NCI-H1436 treated with DMSO at 0.1 percent for 48 hours (cell line): ENCODE data around the gene UNC13B.
"Not testable (repeated sequence)": the region's sequence is repeated elsewhere in the genome, so short reads cannot be mapped to it uniquely, and the experiment has no call there.

Experiments used
- DNase-seq: peaks from one replicate; lab custom pipeline; 2025; lab: John Stamatoyannopoulos, UW

Gene UNC13B

DNA sequence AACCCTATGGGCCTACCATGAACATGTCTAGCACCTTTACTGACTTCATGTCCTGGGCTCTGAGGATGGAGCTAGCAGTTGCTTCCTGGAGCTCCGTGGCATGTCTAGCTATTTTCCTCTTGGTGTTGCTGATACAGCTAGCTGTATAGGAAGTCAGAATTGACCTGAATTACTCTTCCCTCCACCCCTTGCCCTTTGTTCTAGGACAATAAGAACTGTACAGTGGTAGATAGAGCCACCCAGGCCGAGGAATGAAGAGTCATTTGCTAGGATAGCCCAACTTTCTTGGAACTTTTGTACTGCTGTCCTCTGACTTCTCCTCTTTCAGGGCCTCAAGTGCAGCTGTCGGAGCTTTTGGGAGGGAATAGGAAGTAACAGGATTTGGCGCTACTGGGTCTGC, 218.2 kb downstream of the UNC13B start:
- no peak for DNase-seq

DNA sequence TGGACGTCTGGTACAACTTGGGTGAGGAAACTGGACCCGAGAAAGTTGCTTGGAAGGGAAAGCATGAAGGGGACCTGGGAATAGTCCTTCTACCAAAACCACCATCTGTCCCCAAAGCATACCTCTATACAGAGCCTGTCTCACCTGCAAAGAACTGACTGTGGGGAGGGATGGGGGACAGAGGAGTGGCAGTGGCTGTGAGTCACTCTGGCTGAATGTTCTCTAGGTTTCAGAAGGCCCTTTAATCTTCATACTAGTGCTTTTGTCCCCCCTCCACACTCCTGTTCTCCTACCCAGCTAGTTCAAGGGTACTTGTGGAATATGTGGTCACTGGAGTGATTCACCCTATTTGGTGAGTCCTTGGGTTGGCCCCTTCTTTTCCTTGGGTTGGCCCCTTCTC, 218.8 kb downstream of the UNC13B start:
- DNase-seq = no peak

DNA sequence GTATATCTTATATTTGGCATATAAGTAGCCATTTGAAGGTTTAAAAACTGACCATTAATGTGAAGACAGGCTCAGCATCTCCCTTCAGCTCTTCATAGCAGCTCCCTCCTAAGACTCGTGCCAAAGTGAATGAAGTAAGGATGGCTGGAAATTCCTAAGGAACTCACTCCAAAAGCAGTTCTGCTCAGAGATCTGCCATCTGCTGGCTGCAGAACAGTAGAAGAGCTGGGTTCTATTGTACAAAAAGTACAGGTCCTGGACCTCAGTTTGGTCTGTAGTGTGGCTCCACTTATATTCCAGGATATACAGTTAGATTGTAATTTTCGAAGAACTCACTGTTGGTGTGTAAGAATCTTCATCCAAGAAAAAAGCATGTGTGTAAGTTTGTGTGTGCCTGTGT, 223.2 kb downstream of the UNC13B start:
- DNase-seq = no peak

DNA sequence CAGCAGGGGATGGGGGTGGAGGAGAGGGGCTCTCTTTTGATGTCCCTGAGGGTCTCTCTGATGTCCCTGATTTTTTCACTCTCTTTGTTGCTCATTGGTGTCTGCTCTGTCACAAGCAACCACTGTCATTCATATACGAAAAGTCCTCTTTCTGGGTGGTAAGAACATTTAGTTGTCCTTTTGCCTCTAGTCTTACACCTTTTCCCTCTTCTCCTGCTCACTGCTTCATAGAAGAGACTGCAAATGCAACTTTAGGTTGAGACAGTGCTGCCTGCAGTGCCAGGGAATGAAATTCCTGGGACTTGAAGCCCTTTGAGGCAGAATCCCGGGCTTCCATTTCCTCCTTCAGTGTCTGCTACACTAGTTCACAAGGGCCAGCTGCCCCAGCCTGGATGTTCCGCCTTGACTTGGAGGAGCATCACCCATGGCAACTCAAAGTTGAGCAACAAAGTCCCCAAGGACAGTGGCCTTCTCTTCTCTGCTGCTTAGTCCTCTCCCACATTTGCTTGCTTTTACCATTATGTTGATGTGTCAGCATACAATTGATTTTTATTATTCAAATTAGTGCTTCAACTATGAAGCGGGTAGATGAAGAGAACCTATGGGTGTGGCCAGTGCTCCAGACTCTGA, 233.4 kb downstream of the UNC13B start:
- DNase-seq = no peak

DNA sequence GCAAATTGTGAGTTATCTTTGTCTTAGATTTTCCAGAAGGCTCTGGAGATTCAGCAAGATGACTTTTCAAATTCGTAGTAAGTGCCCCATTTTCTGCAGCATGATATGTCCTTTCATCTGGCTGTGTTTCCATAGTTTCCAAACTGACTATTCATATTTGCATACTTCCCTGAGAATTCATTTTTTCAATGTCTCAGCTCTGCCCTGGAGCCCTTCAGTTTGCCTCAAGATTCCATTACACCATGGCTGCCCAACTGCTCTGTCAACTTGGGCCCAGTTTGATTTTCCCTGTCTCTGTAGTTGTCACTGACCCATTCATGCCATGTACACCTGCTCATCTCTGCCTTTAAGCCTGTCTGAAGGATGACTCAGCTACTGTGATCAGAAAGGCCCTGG, 233.9 kb downstream of the UNC13B start:
- DNase-seq = no peak

DNA sequence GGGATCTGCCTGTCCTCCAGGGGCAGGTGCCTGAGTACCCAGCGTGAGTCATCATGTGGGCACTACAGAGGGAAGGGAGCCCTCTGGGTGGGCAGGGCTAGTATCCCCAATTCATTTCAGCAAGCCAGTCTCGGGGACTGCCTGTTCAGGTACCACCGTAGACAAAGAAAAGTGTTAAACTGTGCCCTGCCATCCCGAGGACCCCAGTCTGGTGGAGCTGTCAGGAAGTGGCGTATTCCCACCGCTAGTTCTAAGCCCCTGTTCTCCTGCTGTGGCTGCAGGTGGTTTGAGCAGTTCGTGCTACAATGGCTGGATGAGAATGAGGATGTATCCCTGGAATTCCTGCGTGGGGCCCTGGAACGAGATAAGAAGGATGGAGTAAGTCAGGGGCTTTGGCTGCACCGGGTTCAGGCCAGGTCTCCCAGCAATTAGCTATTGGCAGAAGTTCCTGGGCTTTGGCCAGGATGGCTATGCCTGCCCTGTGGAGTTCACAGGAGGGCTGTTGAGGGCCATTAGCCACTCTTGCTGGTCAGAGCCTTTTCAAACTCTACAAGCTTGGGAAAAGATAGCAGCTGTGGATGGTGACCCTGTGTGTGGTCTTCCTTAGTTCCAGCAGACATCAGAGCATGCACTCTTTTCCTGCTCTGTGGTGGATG, 234.9 kb downstream of the UNC13B start:
- no peak for DNase-seq

DNA sequence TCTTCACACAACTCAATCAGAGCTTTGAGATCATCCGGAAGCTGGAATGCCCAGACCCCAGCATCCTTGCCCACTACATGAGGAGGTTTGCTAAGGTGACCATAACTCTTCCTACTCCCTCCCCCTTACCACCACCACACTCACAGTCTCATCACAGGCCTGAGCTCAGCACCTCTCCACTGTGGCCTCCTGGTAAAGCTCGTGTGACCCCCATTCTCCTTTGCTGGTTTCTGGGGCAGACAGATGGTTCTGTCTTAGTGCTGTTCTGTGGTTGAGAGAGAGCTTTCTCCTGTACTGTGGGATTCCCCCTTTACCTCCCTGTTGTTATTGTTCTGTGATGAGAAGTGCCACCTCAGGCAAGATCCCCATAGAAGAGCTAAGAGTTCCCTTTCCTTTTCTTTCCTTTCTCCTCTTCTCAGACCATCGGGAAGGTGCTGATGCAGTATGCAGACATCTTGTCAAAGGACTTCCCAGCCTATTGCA, 235.4 kb downstream of the UNC13B start:
- DNase-seq = no peak

DNA sequence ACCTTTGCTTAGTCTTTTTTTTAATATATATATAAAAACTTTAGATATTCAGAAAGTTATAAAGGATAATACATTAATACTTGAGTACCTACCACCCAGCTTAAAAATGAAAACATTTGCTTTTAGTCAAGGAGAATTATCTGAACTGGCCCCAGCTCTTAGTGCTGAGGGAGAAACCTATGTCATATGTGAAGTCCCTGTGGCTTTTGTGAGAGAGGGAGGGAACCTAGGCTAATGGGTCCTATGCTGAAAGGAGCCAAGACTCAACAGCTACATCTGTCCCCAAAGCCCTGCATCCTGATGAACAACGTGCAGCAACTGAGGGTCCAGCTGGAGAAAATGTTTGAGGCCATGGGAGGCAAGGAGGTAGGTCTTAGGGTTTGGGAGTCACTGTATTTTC, 236.1 kb downstream of the UNC13B start:
- DNase-seq = no peak

DNA sequence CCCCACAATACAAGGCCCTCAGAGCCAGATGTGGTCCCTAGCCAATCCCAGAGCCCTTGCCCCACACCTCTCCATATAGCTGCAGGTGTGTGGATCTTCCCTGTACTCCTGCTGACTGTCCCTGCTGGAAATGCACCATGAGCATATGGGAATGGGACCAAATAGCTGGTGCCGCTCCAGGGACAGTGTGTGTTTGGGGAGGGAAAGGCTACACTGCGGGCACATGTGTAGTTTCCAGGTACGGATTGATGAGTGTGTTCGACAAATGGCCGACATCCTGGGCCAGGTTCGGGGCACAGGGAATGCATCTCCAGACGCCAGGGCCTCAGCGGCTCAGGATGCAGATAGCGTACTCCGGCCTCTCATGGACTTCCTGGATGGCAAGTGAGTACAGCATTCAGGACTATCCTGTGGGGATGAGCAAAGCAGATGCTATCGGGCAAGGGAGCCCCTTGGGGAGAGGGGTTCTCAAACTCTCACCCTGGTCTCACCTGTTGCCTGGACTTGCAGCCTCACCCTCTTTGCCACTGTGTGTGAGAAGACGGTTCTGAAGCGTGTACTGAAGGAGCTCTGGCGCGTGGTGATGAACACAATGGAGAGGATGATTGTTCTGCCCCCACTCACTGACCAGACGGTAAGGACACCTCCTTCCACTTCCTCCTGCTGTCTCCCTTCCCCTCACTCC, 237.0 kb downstream of the UNC13B start:
- no peak for DNase-seq

DNA sequence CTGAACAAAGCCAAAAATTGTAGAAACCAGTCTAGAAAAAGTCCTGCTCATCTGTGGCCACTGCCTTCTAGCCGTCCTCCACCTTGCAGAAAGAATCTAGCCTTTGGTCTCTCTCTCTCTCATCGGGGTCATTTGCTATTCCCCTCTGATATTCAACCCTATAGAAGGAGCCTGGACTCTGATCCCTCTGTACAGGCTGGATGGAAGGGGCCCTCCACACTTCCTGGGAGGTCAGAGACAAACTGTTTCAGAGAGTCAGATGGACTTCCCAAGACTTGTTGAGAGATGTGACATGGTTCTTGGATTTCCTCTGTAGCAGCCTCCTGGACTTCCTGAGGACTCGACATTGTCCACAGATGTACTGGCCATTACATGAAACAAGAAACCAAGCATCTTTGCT, 243.1 kb downstream of the UNC13B start:
- DNase-seq = no peak

DNA sequence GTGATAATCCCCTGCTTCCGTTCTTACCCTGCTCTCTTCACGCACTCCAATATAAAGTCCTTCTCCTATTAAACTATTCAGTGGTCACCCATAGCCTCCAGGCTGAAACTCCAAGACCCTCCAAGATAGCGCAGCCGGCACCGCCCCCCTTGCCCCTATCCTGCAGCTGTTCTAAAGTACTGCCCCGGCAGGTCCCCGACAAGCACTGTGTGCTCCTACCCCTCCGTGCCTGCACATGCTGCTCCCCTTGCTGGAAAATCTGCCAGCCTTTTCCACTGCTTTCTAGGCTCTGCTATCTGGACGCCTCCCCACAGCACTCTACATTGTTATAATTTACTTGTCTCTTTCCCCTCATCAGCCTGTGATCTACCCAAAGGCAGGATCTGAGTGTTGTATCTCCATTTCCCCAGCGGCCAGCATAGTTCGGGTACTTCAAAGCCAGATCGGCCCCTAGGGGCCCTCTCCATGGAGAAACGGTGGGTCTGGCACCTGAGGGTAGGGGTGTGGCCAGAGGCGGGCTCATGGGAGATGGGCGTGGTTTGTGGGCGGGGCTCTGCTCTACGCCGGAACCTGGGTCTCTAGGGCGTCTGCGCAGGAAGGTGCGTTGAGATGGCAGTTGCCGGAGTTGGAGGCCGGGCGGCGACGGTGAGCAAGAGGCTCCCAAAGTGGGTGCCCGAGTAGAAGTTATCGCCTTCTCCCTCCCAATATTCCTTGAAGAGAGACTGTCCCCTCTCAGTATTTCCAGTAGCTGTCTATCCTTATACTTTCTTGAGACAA, 244.6 kb downstream of the UNC13B start:
- DNase-seq = no peak

DNA sequence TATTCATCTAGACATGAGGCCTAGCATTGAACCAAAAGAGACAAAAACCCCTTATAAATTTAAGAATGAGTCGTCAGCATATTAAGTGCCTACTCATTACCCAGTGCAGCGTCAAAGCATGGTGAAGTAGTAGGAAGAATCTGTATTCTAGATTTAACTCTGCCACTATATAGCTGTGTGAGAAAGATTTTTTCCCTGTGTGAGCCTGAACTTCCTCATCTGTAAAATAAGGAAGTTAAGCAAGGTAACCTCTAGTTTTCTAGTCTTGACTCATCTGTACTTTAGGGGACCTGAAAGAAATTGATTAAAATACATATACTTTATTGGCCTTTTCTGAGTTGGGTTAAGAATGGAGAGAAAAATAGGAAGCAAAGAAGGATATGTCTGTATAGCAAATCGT, 246.0 kb downstream of the UNC13B start:
- DNase-seq = no peak

DNA sequence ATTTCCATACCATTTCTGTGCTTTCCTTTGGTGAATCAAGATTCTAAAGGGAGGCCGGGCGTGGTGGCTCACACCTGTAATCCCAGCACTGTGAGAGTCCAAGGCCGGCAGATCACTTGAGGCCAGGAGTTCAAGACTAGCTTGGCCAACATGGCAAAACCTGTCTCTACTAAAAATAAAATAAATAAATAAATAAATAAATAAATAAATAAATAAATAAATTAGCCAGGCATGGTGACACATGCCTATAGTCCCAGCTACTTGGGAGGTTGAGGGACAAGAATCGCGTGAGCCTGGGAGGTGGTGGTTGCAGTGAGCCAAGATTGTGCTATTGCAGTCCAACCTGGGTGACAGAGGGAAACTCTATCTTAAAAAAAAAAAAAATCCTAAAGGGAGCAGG, 247.6 kb downstream of the UNC13B start:
- not testable (repeated sequence) for DNase-seq

DNA sequence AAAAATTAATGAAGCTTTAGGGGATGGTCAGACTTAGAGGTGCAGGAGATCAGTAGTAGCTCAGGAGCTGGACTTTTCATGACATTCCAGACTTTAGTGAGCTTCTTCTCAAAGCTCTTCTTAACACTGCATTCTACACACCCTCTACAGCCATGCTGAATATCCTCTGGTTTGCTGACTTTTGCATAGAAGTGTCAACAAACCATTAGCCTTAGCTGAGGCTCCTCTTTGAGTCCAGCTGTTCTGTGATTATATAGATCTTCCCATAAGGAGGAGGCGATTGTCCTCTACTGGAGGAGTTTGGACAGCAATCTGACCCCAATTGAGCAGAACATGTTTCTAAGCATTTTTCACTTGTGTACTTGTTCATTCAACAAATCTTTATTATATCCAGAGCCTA, 253.1 kb downstream of the UNC13B start:
- no peak for DNase-seq

DNA sequence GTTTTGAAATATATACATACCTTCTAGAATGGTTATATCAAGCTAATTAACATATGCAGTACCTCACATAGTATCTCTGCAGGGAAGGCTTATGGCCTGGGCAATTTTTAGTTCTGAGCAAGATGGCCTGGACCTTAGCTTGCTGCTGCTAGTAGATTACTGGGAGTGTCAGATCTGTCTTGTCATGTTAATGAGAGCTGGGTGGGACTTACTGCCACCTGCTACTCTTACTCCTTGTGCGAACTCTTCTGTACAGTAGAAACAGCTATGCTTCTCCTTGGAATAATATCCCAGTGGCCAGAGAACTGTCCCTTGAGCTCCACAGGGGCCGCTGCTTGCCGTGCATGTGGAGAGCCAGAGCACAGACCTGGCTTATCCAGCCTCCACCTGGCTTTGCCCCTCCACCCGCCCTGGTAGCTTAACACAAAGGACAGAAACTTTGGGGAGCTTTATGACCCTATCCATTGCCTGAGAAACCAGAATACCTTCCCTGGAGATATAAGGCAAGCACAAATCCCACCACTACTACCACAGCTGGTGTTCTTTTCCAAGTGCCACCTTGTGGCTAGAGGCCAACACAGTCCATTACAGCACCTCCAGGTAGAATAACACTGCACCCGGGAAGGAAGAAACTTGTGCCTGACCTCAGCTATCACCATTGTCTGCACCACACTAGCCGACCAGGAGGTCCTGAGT, 253.7 kb downstream of the UNC13B start:
- DNase-seq = no peak

DNA sequence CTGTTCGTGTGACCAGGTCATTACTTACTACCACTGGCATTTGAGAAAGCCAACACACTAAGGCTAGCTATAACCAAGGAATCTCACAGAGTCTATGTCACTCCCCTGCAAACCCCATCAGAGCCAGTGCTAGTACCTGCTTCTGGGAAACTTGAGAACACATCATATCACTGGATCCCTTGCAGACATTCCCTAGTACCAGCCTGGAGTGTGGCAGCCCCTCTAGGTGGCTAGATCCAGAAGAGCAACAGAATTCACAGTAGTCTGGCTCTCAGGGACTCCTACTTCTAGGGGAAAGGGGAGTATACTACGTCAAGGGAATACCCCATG, 254.3 kb downstream of the UNC13B start:
- no peak for DNase-seq

DNA sequence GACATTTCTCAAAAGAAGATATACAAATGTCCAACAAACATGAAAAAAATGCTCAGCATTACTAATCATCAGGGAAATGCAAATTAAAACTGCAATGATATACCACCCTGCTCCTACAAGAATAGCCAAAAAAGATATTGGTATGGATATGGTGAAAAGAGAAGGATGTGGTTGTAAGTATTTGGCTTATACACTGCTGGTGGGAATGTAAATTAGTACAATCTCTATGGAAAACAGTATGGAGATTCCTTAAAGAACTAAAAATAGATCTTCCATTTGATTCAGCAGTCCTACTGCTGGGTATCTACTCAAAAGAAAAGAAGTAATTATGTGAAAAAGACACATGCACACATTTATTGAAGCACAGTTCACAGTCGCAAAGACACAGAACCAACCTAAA, 260.5 kb downstream of the UNC13B start:
- no peak for DNase-seq

DNA sequence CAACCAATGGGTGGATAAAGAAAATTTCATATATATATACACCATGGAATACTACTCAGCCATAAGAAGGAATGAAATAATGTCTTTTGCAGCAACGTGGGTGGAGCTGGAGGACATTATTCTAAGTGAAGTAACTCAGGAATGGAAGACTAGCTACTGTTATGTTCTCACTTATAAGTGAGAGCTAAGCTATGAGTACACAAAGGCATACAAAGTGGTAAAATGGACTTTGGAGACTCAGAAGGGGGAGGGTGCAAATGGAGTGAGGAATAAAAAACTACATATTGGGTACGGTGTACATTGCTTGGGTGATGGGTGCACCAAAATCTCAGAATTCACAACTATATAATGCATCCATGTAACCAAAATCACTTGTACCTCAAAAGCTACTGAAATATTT, 260.9 kb downstream of the UNC13B start:
- DNase-seq = no peak

DNA sequence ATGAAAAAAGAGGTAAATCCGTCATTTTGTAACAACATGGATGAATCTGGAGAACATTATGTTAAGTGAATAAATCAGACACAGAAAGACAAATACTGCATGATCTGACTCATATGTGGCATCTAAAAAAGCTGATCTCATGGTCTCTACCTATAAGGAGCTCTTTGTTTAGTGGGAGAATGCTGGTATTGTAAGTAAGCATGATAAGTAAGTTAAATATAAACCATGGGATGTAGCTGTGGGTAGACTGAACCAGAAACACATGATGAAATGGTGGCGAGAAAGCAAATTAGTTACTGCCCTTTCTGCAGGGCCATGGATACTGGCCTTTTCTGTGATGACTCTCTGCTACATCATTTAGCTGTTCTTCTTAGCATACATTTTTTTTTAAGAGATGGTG, 261.7 kb downstream of the UNC13B start:
- no peak for DNase-seq

DNA sequence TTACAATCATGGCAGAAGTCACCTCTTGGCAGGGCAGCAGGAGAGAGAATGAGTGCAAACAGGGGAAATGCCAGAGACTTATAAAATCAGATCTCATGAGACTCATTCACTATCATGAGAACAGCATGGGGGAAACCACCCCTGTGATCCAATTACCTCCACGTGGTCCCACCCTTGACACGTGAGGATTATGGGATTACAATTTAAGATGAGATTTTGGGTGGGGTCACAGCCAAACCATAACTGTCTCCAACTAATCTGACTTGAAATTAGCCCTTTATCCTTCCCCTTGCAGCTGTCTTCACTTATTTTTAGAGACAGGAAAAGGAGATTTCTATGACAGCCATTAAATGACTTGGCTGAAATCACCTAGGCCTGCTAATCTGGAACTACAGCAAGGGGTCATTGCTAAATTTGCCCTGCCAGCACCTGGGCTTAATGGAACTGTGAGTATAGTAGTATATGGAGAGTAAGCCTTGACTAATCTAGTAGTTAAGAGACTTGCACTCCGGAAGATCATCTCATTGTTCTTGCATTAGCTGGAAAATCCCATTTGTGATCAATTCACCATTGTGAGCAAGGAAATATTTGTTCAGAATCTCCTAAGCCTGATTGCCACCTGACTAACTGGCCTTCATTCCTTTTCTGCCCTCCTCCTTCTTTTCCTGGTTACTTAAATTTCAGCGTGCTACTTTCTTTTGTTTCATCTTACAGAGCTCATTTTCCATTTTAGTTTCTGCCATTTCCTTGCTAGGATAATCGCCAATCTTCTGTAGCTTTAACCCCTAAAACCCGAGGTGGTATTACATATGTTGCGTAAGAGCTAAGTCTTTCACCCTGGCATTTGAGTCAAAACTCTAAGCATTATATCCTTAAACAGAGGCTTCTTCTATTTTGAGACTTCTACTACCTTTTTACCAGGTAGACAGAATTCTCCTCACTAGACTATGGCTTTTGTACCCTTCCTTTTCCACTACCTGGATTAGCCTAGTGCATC, 262.8 kb downstream of the UNC13B start:
- DNase-seq = no peak

DNA sequence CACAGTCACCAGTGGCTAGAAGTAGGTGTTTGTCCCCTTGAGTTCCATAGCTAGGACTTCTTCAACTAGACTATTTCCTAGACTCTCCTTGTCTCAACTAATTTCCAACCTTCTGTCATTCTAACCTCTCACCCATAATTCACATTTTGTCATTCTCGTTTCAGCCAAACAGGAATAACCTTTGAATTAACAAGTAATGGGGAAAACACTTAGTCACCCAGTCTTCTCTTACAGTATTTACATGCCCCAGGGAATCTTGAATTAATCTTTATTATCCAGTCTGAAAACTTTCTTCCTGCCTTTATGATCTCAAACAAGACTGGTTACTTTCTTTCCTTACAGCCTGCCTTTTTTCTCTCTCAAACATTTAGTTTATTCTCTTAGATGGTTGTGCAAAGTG, 264.8 kb downstream of the UNC13B start:
- no peak for DNase-seq
